Erythroblast (primary cell): ENCODE data around the gene SLC25A27.

Experiments
- DNase-seq, 2 experiments: peaks; one replicate each; lab custom pipeline; 2025; lab: John Stamatoyannopoulos, UW
- GATA1 ChIP-seq: IDR thresholded peaks from 2 replicates; pipeline ENCODE4 v1.6.1; 2011; ENCODE audit warnings: low read depth, mild to moderate bottlenecking, control low read depth, low read length, moderate library complexity
- POLR2A ChIP-seq: IDR thresholded peaks from 2 replicates; pipeline ENCODE4 v1.6.1; 2011; ENCODE audit warnings: mild to moderate bottlenecking, low read length

SLC25A27 gene

GRCh38 chr6:46661483-46661882, 8.7 kb downstream of the SLC25A27 start:
- DNase-seq = no peak
- TF ChIP-seq POLR2A (no peak), GATA1 (no peak)

GRCh38 chr6:46667377-46667776, 14.6 kb downstream of the SLC25A27 start:
- no peak for DNase-seq
- no peak for TF ChIP-seq GATA1
- TF ChIP-seq POLR2A = no peak

- TF ChIP-seq POLR2A = no peak
- DNase-seq = no peak
Measured at GRCh38 chr6:46674410-46674809, 21.6 kb downstream of the SLC25A27 start.

GRCh38 chr6:46676604-46677313, 24.0 kb downstream of the SLC25A27 start:
- no peak for DNase-seq
- TF ChIP-seq POLR2A (no peak), GATA1 (no peak)

- no peak for DNase-seq
- TF ChIP-seq POLR2A (no peak), GATA1 (no peak)
Measured at GRCh38 chr6:46677314-46677654, 24.5 kb downstream of the SLC25A27 start.

- no peak for DNase-seq
- no peak for TF ChIP-seq GATA1
- TF ChIP-seq POLR2A = no peak
Measured at GRCh38 chr6:46684771-46685170, 32.0 kb downstream of the SLC25A27 start.

GRCh38 chr6:46687619-46688097, 34.9 kb downstream of the SLC25A27 start, which contains the start of gene TDRD6:
TDRD6 (plus strand) TSS chr6:46687885; CDS start chr6:46688129, 244 bp downstream.
- DNase-seq = no peak

GRCh38 chr6:46688117-46688965, 35.6 kb downstream of the SLC25A27 start:
- DNase-seq = no peak
- TF ChIP-seq POLR2A (no peak), GATA1 (no peak)

More at GRCh38 chr6:46687619-46688097, 34.9 kb downstream of the SLC25A27 start, which contains the start of gene TDRD6:
- TF ChIP-seq GATA1 = no peak
- no peak for TF ChIP-seq POLR2A

- TF ChIP-seq POLR2A (no peak), GATA1 (no peak)
Measured at GRCh38 chr6:46688966-46689335, 36.2 kb downstream of the SLC25A27 start.

GRCh38 chr6:46689657-46690056, 36.9 kb downstream of the SLC25A27 start:
- no peak for DNase-seq
- TF ChIP-seq POLR2A = no peak
- TF ChIP-seq GATA1 = no peak

More at GRCh38 chr6:46688966-46689335, 36.2 kb downstream of the SLC25A27 start:
- no peak for DNase-seq

GRCh38 chr6:46690141-46690755, 37.5 kb downstream of the SLC25A27 start:
- TF ChIP-seq GATA1 = no peak
- no peak for TF ChIP-seq POLR2A
- no peak for DNase-seq

GRCh38 chr6:46690911-46691451, 38.2 kb downstream of the SLC25A27 start:
- TF ChIP-seq GATA1 = no peak
- TF ChIP-seq POLR2A = no peak
- no peak for DNase-seq

- no peak for TF ChIP-seq GATA1
- TF ChIP-seq POLR2A = no peak
- DNase-seq = no peak
Measured at GRCh38 chr6:46699970-46700369, 47.2 kb downstream of the SLC25A27 start.
